GM18870 (cell line): Measurements from ENCODE around the gene SIX2.

Source experiments
- ATAC-seq: cut with Tn5 transposase; IDR thresholded peaks from one replicate; pipeline ENCODE4 v1.9.1; 2021; ENCODE audit warnings: moderate library complexity; ENCODE audit not compliant: unreplicated experiment

The SIX2 gene

DNA sequence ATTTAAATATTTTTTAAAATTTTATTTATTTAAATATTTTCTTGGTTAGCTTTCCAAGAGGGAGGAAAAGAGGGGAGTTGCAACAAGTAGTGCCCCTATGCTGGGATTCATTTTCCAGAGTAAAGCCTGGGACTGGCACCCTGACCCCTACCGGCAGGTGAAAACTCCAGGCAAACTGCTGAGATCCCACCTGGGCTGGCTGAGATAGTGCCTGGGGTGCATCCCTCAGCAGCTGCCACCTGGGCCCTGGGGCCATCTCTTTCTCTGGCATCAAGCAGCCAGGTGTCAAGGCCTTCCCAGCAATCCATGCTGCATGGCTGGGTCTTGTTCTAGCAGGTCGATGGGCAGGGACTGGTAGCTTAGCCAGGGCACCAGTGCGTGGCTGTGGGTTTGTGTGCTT, 6.6 kb downstream of the SIX2 start:
- ATAC-seq = no peak

DNA sequence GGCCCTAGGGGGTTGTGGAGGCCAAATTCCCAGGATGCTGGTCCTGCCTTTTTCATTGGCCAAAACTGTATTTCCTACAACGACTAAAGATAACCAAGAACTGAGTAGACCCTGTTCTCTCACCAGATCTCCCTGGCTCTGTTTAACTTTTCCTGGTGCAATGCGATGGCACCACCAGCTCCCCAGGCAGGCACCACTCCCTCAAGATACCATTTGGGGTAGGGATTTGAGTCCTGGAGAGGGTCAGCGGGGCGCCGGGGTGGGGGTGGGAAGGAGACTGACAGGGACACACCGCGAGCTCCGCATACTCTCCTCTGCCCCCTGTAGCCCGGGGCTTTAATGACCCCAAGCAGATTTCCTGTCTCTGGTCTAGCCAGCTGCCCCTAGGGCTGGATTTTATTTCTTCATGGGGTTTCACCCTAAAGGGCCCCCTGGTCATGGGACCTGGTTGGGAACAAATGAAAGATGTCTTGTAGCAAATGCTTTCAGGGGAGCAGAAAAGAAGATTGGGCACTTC, 7.3 kb downstream of the SIX2 start:
- ATAC-seq = no peak

DNA sequence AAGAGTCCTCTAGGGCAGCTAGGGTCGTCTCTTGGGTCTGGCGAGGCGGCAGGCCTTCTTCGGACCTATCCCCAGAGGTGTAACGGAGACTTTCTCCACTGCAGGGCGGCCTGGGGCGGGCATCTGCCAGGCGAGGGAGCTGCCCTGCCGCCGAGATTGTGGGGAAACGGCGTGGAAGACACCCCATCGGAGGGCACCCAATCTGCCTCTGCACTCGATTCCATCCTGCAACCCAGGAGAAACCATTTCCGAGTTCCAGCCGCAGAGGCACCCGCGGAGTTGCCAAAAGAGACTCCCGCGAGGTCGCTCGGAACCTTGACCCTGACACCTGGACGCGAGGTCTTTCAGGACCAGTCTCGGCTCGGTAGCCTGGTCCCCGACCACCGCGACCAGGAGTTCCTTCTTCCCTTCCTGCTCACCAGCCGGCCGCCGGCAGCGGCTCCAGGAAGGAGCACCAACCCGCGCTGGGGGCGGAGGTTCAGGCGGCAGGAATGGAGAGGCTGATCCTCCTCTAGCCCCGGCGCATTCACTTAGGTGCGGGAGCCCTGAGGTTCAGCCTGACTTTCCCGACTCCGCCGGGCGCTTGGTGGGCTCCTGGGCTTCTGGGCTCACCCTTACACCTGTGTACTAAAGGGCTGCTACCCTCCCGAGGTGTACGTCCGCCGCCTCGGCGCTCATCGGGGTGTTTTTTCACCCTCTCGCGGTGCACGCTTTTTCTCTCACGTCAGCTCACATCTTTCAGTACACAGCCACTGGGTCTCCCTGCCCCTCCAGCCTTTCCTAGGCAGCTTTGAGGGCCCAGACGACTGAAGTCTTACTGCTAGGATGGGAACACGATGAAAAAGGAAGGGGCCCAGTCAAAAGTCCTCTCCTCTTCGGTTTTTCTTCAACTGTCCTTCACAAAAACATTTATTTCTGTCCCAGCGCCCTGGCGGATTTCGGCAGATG, 8.1 kb downstream of the SIX2 start:
- no peak for ATAC-seq

- no peak for ATAC-seq
Observed at GRCh38 chr2:45000341-45000901, 8.8 kb downstream of the SIX2 start.

- ATAC-seq = no peak
Observed at GRCh38 chr2:44999540-44999939, 9.7 kb downstream of the SIX2 start.

DNA sequence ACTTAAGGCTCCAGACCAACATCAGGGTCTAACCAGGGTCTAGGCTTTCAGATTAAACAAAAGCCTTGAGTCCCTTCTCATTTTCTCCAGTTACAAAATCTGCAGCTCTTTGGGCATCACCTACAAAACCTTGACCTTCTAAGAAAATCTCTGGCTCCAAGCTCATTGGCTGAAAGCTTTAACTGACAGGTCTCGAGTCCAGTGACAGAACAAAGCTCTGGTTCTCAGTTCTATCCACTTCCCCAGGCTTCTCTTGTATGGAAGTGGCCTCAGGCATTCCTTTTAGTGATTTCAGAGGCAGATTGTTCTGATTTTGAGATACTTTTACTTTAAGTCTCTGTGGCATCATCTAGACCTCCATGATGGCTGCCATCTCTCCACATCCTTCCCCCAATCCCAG, 11.3 kb downstream of the SIX2 start:
- no peak for ATAC-seq

GRCh38 chr2:44996356-44996755, 12.9 kb downstream of the SIX2 start:
- no peak for ATAC-seq

GRCh38 chr2:44994377-44994776, 14.9 kb downstream of the SIX2 start:
- no peak for ATAC-seq

GRCh38 chr2:44989176-44989575, 20.1 kb downstream of the SIX2 start:
- ATAC-seq = no peak

GRCh38 chr2:44983836-44984604, 25.2 kb downstream of the SIX2 start:
- ATAC-seq = no peak

- no peak for ATAC-seq
Observed at GRCh38 chr2:44981714-44982108, 27.5 kb downstream of the SIX2 start.

DNA sequence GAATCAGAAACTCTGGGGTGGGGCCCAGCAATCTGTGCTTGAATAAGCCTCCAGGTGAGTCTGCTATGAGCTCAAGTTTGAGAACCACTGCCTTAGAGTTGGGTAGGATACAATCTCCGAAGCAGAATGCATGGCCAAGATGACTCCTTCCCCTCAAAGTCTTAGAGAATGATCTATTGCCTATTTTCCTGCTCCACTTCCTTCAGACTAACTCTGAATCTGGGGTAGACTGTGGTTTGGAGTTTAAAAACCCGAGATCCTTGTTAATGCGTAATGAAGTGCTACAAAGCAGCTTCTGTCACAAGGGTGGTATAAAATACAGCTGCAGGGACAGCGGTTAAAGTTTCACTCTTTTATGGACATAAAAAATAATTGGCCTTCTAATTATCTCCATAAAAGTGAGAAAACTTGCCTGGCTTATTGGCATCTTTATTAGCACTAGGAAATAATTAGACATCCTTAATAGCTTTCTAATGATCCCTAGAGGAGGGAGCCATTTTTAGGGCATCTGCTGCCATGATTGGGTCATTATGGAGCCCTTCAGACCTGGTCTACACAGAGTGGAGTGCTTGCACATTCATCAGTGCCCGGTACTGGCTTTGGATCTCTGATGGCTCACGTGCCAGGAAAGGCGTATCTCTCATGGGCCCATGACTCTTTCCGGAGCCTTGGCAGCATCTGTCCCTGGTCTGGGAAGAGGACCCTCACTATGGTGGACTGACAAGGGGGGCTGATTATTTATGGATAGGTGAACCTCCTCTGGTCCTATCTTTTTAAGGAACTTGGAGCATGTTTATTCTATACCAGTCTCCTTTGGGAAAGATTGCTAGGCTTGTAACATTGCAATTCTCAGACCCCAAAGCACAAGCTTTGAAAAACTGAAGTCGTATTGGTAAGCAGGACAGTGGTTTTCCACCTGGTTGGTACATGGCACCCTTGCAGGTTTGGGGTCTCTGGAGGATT, 28.2 kb downstream of the SIX2 start:
- ATAC-seq = no peak

DNA sequence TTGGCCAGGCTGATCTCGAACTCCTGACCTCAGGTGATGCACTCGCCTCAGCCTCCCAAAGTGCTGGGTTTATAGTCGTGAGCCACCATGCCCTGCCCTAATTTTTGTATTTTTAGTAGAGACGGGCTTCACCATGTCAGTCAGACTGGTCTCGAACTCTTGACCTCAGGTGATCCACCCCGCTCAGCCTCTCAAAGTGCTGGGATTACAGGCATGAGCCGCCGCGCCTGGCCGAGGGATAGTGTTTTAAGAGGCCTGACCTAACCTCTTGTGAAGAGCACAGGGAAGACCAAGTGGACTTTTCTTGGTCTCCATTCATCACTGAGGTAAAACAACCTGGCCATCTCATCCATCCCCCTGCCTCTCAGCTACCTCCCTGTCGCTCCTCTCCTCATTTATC, 29.7 kb downstream of the SIX2 start:
- no peak for ATAC-seq

DNA sequence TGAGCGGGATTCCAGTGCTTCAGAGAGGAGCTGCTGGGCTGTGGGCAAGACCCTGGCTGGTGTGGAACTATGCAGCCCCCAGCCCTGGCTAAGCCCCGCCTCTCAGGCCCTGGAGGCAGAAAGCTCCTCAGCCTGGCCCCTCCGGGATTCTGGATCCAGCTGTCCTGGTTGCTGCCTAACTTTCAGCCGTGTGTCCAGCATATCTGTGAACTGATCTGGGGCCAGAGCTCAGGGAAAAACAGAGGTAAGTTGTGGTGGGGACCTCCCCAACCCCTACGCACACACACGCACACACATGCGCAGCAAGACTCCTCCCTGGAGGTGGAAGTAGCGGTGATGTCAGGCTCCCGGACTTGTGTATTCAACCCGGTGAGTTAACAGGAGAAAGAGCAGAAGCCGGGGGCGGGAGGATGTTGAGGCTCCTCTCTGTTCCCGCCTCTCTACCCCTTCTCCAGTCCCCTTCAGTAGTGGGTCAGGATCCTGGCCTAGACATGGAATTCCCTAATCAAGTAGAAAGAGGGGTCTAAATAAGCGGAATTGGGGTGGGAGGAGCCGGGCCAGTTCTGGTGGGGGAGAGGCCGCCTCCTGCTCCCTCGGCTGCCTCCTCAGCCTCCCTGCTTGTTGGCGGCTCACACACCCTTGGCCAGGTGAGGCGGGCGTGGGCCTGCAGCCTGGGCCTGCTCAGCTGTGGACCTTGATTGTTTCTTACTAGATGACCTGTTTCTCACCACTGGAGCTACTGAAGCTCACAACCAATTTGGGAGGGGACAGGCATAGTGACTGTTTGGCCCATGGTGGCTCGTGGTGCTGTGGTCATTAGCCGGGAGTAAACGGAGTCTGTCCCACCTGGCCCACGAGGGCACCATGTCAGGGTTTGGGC, 33.4 kb downstream of the SIX2 start:
- no peak for ATAC-seq

DNA sequence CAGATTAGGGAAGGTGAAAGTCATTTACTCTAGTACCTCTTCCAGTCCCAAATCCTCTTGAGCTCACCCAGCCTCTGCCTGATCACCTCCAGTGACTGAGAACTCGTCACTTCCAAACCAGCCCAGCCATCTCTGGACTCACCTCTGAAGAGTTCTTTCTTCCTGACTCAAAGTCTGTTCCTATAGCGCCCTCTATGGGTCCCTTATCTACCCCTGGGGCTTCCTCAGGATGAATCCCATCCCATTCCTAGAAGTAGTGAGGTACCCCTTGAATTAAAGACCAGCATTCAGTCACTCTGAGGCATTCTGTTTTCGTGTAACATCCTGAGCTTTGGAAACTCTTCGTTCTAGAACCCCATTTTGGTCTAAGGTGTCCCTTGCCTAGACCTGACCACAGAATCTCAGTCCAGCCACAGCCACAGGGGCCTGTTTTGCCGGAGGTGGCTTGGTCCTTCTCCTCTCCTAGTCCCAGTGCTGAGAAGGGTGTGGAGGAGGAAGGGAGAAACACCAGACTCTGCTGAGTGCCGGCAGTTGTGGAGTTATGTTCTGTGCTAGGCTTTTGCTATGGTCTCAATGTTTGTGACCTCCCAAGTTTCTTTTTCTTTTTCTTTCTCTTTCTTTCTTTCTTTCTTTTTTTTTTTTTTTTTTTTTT, 35.1 kb downstream of the SIX2 start:
- no peak for ATAC-seq

DNA sequence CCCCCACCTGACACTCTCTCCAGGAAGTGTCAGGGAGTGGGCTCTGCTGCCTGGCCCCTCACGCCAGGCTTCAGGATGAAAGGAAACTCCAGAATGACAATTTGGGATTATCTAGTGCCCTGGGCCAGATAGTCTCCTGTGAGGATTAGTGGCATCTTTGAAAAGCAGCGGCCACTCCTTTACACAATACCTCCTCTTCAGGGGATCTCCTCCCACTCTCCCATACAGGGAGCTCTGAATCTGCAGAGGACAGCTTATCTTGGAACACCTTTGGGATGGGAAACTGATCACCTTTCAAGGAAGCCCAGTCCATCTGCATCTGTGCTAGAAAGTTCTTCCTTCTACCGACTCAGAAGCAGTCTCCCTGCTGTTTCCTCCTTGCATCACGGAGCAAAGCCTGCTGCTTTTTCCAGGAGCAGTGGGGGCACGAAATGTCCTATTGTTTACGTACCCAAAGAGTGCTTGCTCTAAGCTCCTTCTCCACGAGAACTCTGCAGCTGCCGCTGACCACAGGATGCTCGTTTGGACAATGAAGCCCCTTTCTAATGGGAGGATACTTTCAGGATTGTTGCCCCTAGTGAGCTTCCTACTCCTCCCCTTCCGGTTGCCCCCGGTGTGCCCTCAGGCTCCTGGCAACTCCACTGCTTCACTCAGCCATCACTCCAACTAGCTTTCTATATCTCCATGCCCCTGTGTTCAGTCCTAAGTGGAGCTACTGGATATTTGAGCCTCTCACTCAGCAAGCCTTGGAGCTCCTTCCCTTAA, 36.3 kb downstream of the SIX2 start:
- no peak for ATAC-seq

DNA sequence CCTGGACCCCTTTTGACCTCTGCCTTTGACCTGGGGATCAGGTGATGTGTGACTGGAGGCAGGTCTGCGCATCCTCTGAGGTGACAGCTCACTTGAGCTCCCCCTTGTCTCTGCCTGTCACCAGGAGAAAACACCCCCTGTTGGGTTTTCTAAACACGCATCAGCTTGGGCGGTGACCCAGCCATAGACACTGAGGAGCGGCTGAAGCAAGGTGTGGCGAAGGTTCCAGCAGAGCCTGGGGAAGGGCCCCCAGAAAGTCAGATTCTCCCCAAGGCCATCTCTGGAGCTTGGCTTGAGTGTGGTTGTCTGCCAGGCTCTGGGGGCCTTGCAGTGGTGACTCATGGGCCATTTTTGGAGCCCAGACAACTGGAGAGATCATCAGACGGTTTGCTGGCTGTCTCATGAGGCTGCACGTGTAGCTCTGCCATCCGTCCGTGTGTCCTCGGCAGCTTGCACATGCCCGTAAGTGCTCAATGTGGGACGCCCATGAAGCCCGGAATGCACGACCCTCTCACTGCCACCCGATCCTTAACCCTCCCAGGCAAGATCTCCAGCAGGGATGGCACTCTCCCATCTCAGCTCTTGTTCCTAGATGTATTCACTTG, 38.3 kb downstream of the SIX2 start:
- ATAC-seq = no peak

GRCh38 chr2:44969936-44970335, 39.3 kb downstream of the SIX2 start:
- no peak for ATAC-seq
